IPS-20b (cell line): ENCODE results near the gene EPHA6.

Experiments
- H3K27ac ChIP-seq: one replicate; pipeline ENCODE4 v1.5.1; 2013; ENCODE audit warnings: low read length
- H3K27me3 ChIP-seq: 2 replicates; pipeline ENCODE4 v1.6.1; 2013; ENCODE audit warnings: mild to moderate bottlenecking, low read length, inconsistent platforms; ENCODE audit not compliant: insufficient read depth
- H3K36me3 ChIP-seq: 2 replicates; pipeline ENCODE4 v1.6.1; 2013; ENCODE audit warnings: low read depth, mild to moderate bottlenecking, inconsistent platforms, low read length, moderate library complexity; ENCODE audit not compliant: insufficient read depth
- H3K4me1 ChIP-seq: 2 replicates; pipeline ENCODE4 v1.6.1; 2013; ENCODE audit warnings: mild to moderate bottlenecking, control low read depth, inconsistent platforms, low read length, moderate library complexity; ENCODE audit not compliant: insufficient read depth
- H3K4me3 ChIP-seq: 2 replicates; pipeline ENCODE4 v1.5.1; 2013; ENCODE audit warnings: mild to moderate bottlenecking, low read length, inconsistent platforms
- H3K9ac ChIP-seq: 2 replicates; pipeline ENCODE4 v1.6.1; 2013; ENCODE audit warnings: low read depth, mild to moderate bottlenecking, inconsistent platforms, low read length, moderate library complexity
- H3K9me3 ChIP-seq: 2 replicates; pipeline ENCODE4 v1.6.1; 2013; ENCODE audit warnings: mild to moderate bottlenecking, low read depth, low read length, inconsistent platforms; ENCODE audit not compliant: insufficient read depth

The EPHA6 gene

GRCh38 chr3:97338375-97338774, 524.0 kb downstream of the EPHA6 start:
- Histone ChIP-seq H3K9ac (no peak overlapping the region), H3K27me3 (no peaks in the 10 kb centered on the region), H3K9me3 (no peaks in the 10 kb centered on the region), H3K36me3 (no peaks in the 10 kb centered on the region), H3K4me3 (no peak overlapping the region), H3K27ac (no peak overlapping the region), H3K4me1 (no peaks in the 10 kb centered on the region)

GRCh38 chr3:97340940-97341339, 526.5 kb downstream of the EPHA6 start:
- Histone ChIP-seq H3K9me3 (no peaks in the 10 kb centered on the region), H3K27ac (no peak overlapping the region), H3K4me3 (no peak overlapping the region)

DNA sequence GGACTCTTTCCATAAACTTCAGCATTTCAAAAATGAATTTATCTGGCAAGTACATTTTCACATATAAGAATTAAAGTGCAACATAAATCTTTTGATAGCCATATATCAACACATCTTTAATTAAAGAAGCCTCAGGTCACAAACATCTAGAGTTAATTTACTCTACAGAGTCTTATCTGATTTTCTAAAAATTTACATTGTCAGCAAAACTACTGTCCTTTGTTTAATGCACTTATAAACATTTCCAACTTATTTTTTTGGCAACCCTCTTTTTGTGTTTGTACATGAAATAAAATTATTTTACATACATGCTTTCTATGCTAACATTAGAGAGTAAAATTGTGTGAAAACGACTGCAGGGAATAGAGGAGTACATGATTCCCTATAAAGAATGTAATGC, 533.4 kb downstream of the EPHA6 start:
- H3K27ac ChIP-seq: no peak overlapping the region

More at GRCh38 chr3:97340940-97341339, 526.5 kb downstream of the EPHA6 start:
- Histone ChIP-seq H3K4me1 (no peaks in the 10 kb centered on the region), H3K27me3 (no peaks in the 10 kb centered on the region), H3K9ac (no peak overlapping the region), H3K36me3 (no peaks in the 10 kb centered on the region)

GRCh38 chr3:97350971-97351370, 536.6 kb downstream of the EPHA6 start:
- Histone ChIP-seq H3K9ac (no peak overlapping the region), H3K36me3 (no peaks in the 10 kb centered on the region), H3K27ac (no peak overlapping the region), H3K9me3 (no peaks in the 10 kb centered on the region), H3K27me3 (no peaks in the 10 kb centered on the region), H3K4me1 (no peaks in the 10 kb centered on the region), H3K4me3 (no peak overlapping the region)

More for the DNA sequence above, 533.4 kb downstream of the EPHA6 start:
- H3K9ac ChIP-seq: no peak overlapping the region
- no peak overlapping the region for H3K4me3 ChIP-seq
- no peaks in the 10 kb centered on the region for H3K27me3 ChIP-seq
- no peaks in the 10 kb centered on the region for H3K9me3 ChIP-seq
- no peaks in the 10 kb centered on the region for H3K36me3 ChIP-seq
- no peaks in the 10 kb centered on the region for H3K4me1 ChIP-seq

DNA sequence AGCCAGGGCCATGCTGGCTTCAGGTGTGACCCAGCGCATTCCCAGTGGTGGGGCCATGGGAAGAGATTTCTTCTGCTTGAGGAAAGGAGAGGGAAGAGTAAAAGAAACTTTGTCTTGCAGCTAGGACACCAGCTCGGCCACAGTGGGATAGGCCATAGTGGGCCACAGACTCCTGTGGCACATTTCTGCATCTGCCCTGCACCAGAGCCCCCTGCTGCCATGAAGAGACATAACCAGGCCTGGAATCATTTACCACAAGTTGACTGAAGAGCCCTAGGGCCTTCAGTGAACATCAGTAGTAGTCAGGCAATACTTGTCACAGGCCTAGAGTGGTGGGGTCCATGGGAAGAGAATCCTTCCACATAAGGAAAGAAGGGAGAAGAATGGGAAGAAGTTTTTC, 538.8 kb downstream of the EPHA6 start:
- Histone ChIP-seq H3K9me3 (no peaks in the 10 kb centered on the region), H3K9ac (no peak overlapping the region), H3K27me3 (no peaks in the 10 kb centered on the region), H3K4me3 (no peak overlapping the region), H3K4me1 (no peaks in the 10 kb centered on the region), H3K36me3 (no peaks in the 10 kb centered on the region), H3K27ac (no peak overlapping the region)

DNA sequence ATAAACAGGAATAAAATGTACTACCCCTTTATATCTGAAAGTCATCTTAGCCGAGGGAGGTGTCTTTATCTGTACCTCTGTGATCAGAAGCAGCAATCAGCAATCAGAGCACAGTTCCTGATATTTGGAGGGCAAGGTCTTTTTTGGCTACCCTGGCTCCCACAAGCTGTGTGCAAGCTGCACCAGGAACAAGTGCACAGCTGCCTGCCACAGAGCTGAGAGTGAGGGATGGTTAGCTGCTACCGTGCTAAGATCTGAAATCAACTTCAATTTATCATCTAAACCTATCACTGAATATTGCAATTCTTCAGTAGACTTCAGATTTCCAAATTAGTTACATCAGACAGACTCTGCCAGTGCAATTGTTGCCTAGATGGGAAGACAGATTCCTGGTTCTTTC, 545.6 kb downstream of the EPHA6 start:
- no peaks in the 10 kb centered on the region for H3K36me3 ChIP-seq
- no peaks in the 10 kb centered on the region for H3K9me3 ChIP-seq
- peaks cover 9% of the 10 kb centered on the region; the same call in 1 of the 2 replicates for H3K4me1 ChIP-seq
- no peak overlapping the region for H3K4me3 ChIP-seq
- H3K9ac ChIP-seq: no peak overlapping the region
- no peak overlapping the region for H3K27ac ChIP-seq
- H3K27me3 ChIP-seq: no peaks in the 10 kb centered on the region

- H3K9me3 ChIP-seq: no peaks in the 10 kb centered on the region
These were observed 546.4 kb downstream of the EPHA6 start for GRCh38 chr3:97360804-97361203.

GRCh38 chr3:97384583-97384982, 570.2 kb downstream of the EPHA6 start:
- Histone ChIP-seq H3K9ac (no peak overlapping the region), H3K36me3 (no peaks in the 10 kb centered on the region), H3K9me3 (peaks cover 25% of the 10 kb centered on the region), H3K4me3 (no peak overlapping the region), H3K27me3 (no peaks in the 10 kb centered on the region), H3K4me1 (no peaks in the 10 kb centered on the region; the same call in 1 of the 2 replicates), H3K27ac (no peak overlapping the region)

More at GRCh38 chr3:97360804-97361203, 546.4 kb downstream of the EPHA6 start:
- Histone ChIP-seq H3K9ac (no peak overlapping the region), H3K4me1 (peaks cover 9% of the 10 kb centered on the region; the same call in 1 of the 2 replicates), H3K36me3 (no peaks in the 10 kb centered on the region), H3K27me3 (no peaks in the 10 kb centered on the region), H3K4me3 (no peak overlapping the region), H3K27ac (no peak overlapping the region)

DNA sequence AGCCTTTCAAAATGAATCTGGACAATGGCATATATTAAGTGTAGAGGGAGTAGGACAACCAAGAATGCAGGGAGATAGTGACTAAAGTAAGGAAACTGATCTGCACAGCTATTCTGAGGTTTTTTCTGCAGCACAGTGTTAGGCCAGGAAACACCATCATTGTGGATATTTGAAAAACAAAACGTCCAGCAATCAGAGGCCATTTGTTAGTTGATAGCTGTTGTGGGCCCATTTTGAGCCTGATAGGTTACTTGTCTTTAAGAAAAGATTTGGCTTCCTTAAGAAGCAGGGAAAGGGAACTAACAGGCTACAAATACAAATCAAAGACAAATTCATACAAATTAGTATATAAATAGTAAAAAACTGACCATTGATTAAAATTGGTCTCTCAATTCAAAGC, 574.4 kb downstream of the EPHA6 start:
- Histone ChIP-seq H3K4me1 (no peaks in the 10 kb centered on the region; the same call in 1 of the 2 replicates), H3K9me3 (peaks cover 25% of the 10 kb centered on the region), H3K27me3 (no peaks in the 10 kb centered on the region), H3K36me3 (no peaks in the 10 kb centered on the region), H3K9ac (no peak overlapping the region), H3K27ac (no peak overlapping the region), H3K4me3 (no peak overlapping the region)

DNA sequence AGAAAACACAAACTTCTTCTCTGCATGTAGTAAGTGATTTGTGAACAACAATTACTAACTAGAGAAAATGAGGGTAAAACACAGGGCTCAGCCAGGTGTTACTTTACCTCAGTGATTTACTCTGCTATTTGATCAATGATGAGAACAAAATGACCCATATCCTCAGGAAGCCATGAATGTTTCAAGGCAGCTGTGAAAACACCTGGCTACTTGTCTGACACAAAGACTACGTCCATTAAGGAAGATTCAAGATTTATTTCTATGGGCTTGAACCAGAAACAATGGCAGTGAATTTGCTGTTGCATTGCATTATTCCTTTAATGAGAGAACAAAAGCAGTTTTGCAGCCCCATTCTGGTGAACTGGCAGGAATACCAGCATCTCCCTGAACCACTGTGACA, 575.5 kb downstream of the EPHA6 start:
- peaks cover 25% of the 10 kb centered on the region for H3K9me3 ChIP-seq
- H3K4me1 ChIP-seq: no peaks in the 10 kb centered on the region; the same call in 1 of the 2 replicates
- no peaks in the 10 kb centered on the region for H3K36me3 ChIP-seq
- no peak overlapping the region for H3K4me3 ChIP-seq
- no peak overlapping the region for H3K9ac ChIP-seq
- H3K27me3 ChIP-seq: no peaks in the 10 kb centered on the region
- no peak overlapping the region for H3K27ac ChIP-seq

GRCh38 chr3:97391167-97391566, 576.8 kb downstream of the EPHA6 start:
- Histone ChIP-seq H3K9me3 (peaks cover 18% of the 10 kb centered on the region), H3K36me3 (no peaks in the 10 kb centered on the region), H3K27me3 (no peaks in the 10 kb centered on the region), H3K27ac (no peak overlapping the region), H3K4me3 (no peak overlapping the region), H3K9ac (no peak overlapping the region), H3K4me1 (no peaks in the 10 kb centered on the region; the same call in 1 of the 2 replicates)

- Histone ChIP-seq H3K36me3 (no peaks in the 10 kb centered on the region), H3K4me3 (no peak overlapping the region), H3K9me3 (no peaks in the 10 kb centered on the region), H3K27me3 (no peaks in the 10 kb centered on the region), H3K27ac (no peak overlapping the region), H3K4me1 (no peaks in the 10 kb centered on the region), H3K9ac (no peak overlapping the region)
These were observed 595.2 kb downstream of the EPHA6 start for GRCh38 chr3:97409612-97410011.
